ENCODE results near the gene MCRIP1.
"Not testable (repeated sequence)": the region's sequence is repeated elsewhere in the genome, so short reads cannot be mapped to it uniquely, and the experiment has no call there.

Gene MCRIP1

DNA sequence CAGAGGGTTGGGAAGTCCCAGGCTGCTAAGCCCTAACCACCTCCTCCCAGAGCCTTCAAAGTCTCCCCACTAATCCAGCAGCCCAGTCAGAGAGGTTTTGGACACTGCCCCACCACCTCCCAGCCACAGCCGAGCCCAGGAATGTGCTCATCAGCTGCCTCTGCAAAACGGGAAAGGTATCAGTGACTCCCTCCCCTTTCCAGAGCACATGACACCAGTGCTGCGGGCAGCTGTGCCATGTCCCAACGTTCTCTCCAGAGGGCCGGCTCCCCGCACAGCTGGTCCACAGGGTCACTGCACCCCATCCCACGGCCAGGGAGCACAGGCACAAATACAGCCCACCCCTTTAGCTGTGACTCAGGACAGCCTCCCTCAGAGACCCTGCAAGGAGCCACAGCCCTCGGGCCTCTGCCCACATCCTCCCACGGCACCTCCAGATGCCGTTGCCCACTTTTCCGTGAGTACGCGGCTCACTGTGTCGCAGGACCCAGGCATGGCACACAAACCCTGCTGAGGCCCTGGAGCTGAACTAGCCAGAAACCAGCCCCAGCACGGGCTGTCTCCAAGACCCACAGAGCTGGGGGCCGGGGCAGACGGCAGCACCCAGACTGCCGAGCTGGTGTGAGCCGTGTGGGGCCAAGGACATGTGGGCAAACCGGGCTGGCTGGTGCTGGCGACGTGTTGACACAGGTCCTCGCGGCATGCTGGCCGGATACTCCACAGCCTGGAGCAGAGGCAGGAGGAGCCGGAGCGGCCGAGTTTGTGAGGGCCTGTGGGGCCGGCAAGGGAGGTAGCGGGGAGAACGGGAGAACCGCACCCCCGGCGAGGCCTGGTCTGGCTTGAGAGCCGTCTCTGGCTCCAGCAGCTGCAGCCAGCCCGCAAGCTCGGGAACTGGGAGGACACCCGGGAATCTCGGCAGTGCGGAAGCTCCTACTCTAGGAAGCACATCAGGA is 8.0 kb upstream of the MCRIP1 start:
- DNase-seq (ENCODE audit: low spot score) = no peak

DNA sequence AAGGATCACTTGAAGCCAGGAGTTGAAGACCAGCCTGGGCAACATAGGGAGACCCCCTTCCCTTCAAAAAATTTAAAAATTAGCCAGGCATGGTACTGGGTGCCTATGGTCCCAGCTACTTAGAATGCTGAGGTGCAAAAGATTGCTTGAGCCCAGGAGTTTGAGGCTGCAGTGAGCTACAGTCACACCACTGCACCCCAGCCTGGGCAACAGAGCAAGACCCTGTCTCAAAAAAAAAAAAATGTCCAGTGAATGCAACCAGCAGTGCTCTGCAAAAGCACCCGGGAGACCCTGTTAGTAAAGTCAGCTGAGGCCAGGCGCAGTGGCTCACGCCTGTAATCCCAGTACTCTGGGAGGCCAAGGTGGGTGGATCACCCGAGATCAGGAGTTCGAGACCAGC is 7.0 kb upstream of the MCRIP1 start:
- DNase-seq (ENCODE audit: low spot score) = not testable (repeated sequence)

DNA sequence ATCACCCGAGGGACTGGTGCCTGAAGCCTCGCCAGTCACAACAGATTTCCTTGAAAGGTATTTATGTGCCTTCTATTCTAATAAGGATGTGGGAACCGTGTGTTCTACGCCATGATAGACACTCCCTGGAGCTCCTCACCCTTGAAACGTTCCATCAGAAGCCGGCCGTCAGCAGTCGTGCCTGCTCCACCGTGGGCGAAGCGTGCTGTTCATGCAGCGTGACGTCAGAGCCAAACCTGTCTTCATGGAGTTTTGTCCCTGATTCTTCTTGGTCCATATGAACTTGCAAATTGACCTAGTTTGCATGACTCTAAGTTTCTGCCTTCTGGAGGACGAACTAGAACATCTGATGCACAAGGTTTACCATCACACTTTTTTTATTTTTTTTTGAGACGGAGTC is 6.2 kb upstream of the MCRIP1 start:
- DNase-seq (ENCODE audit: low spot score) = no peak

DNA sequence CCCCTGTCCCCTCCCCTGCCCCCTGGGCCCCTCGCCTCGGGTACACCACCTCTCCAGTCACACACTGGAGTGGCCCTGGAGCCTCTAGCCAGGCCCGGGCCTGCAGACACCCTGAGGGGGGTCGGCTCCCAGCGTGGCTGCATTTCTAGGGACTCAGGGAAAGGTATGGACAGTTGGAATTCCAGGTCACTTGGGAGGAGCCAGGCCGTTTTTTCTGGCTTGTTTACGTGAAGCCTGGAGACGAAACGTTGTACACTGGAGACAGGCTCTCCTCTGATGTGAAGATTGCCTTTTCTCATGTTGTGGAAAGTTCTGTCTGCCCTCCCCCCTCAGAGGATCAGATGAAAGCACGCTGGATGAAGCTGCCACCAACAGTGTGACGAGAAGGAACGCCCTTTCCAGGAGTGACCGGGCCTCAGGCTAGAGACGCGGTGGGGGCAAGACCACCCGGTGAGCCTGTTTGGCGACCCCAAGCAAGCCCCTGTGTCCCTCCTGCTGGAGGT is 5.7 kb upstream of the MCRIP1 start:
- no peak for DNase-seq (ENCODE audit: low spot score)

DNA sequence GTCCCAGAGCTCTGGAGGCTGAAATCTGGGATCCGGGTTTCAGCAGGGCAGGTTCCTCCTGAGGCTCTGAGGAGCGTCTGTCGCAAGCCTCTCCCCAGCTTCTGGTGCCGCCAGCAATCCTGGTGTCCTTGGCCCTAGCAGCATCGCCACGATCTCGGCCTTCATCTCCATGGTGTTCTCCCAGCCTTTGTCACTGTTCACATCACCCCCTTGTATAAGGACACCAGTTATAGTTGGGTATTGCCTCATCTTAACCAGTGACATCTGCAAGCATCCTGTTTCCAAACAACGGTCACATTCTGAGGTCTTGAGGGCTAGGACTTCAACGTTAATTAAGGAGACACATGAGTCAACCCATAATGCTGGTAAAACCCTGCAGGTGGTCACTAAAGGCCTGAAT is 4.5 kb upstream of the MCRIP1 start:
- DNase-seq (ENCODE audit: low spot score) = no peak

- no peak for DNase-seq (ENCODE audit: low spot score)
These were observed 1.8 kb upstream of the MCRIP1 start, which contains the start of gene PPP1R27 for GRCh38 chr17:81834831-81835267. TSS of gene PPP1R27 (minus strand) at chr17:81835050. CDS start at chr17:81834953, 97 bp downstream.

DNA sequence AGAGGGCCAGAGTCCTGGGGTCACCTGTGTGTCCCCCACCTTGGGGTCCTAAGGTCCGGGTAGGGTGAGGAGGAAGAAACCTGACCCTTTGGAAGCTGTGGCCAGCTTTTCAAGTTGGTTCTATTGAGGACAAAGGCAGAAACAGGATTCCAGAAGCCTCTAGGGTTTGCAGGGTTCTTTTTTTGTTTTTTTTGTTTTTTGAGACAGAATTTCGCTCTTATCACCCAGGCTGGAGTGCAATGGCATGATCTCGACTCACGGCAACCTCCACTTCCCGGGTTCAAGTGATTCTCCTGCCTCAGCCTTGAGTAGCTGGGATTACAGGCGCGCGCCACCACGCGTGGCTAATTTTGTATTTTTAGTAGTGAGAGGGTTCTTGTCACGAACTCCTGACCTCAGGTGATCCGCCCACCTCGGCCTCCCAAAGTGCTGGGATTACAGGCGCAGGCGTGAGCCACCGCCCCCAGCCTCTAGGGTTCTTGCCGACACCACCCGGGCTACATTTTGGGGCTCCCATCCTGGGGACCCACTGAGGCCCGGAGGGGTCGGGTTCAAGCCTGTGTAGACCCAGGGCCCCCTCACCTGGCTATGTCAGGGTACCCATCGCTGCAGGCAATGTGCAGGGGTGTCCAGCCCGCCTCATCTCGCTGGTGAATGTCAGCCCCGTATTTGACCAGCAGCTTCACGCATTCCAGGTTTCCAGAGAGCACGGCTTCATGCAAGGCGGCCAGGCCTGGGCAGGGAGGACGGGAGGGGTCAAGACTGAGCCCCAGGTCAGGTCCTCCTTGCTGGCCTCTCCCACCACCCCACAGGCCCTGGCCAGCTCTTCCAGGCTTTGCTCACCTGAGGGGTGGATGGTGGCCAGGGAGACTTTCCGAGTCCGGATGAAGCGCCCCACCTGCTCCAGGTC is 1.1 kb upstream of the MCRIP1 start:
- no peak for DNase-seq (ENCODE audit: low spot score)

DNA sequence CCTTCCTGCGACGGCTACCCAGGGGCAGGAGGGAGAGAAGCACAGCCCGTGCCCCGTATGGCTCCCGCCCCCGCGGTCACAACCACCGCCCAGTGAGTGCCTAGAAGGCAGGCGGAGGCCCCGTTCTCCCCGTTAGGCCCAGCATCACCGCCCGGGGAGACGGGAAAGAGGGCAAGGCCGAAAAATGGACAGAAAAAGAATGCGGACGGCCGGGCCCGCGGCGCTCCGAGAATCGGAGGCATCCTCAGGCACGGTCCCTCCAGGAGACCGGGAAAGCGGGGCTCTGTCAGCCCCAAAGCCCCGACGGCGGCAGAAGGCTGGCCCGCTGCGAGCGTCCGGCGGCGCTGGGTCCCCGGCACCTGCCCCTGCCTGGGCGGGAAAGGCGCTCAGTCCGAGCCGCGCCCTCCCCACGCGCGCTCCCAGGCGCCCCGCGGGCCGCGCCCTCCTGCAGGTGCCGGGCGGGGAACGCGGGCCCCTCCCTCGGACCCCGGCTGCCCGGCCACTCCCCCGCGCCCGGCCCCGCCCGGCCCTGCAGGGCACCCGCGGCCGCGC is 407 bp downstream of the MCRIP1 start:
- DNase-seq (ENCODE audit: low spot score) = peak; percentile 83

GRCh38 chr17:81831957-81832607 is 1.0 kb downstream of the MCRIP1 start:
- DNase-seq (ENCODE audit: low spot score) = no peak

GRCh38 chr17:81831563-81831956 is 1.5 kb downstream of the MCRIP1 start:
- DNase-seq (ENCODE audit: low spot score) = no peak

DNA sequence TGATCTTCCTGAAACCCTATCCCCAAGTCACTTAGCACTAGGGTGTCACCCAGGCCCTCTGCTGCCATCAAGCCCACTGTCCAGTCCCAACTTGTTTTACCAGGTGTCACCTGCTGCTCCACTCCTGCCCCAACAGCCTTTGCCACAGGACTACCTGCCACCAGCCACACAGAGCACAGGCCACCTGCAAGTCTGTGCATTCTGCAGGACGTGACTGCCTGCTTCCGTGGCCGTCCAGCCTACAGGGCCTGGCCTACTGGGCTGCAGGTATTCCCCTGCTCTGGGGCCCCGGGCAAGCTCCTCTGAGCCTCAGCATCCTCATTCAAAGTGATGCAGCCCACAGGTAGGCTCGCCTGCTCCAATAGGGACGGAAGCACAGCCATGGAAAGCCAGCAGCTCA is 3.2 kb downstream of the MCRIP1 start:
- no peak for DNase-seq (ENCODE audit: low spot score)

DNA sequence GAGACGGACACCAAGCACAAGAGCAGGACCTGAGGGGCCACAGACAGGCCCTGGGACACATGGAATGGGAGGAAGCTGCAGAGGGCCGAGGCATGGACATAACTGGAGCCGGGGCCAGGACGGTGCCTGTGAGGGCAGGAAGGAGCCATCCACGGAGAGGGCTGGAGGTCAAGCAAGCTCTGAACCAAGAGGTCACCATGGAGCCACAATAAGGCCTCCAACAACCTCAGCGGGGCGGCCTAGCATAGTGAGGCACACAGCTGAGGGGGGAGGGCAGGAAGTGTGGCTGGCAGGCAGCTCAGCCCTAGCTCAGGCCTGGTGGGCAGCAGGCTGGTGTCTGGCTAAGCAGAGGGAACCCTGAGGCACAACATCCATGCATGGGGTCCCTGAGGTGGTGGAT is 4.4 kb downstream of the MCRIP1 start:
- DNase-seq (ENCODE audit: low spot score) = no peak

DNA sequence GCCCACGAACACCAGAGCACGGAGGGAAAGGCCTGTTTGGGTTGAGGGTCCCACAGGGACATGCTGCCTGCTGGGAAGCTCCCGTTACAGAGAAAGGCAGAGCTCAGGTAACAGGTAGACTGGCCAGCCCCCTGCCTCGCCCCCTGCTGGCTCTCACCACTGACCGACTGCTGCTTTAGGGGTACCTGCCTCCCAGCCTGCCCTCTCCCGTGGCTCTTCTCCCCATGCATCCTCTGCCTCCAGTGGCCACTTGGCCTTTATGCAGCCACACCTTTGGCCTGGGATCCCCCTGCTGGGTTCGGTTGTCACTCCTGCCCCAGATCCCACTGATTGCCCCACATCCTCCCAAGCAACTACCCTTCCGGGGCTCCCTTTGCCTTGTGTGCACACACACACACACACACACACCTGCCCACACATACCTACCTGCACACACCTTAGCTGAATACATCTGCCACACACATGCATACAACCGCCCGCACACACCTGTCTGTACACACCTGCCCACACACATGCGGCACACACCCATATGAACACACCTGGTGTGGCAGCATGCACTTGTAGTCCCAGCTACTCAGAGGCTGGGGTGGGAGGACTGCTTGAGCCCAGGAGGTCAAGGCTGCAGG is 7.1 kb downstream of the MCRIP1 start:
- DNase-seq (ENCODE audit: low spot score) = no peak

GRCh38 chr17:81824595-81824994 is 8.5 kb downstream of the MCRIP1 start:
- DNase-seq (ENCODE audit: low spot score) = no peak

GRCh38 chr17:81823820-81824550 is 9.1 kb downstream of the MCRIP1 start:
- DNase-seq (ENCODE audit: low spot score) = no peak

- DNase-seq (ENCODE audit: low spot score) = no peak
These were observed 9.9 kb downstream of the MCRIP1 start for GRCh38 chr17:81822996-81823819.

DNA sequence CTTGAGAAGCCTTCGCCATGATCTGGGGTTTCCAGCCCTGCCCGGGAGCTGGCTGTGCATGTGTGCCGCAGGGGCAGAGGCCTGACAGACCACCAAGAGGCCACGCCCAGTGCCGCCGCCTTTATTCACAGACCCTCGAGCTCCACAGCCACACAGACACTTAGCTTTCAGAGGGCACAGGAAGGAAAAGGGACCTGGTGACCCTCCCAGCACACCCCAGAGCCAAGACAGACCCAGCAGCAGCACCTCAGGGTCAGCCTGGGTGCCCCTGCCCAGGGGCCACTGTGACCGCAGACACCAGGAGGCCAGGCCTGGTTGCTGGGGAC is 10.8 kb downstream of the MCRIP1 start:
- no peak for DNase-seq (ENCODE audit: low spot score)

- DNase-seq (ENCODE audit: low spot score) = no peak
These were observed 11.3 kb downstream of the MCRIP1 start for GRCh38 chr17:81821603-81822311.

DNA sequence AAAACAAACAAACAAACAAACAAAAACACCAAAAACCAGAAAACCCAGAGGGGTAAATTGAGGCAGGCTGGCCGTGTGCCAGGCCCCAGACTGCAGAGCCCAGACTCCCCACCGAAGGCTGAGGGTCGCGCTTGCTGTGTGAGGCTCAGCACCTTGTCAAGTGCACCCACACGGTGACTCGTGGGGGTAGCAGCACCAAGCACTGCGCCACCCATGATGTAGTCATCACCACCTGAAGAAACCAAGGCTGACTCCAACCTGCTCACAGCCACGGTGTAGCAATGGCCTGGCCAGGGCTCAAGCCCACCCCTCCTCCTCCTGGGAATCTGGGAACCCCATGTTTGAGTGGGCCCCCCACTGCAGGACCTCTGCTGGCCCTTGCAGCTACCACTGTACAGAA is 11.9 kb downstream of the MCRIP1 start:
- no peak for DNase-seq (ENCODE audit: low spot score)

Data from ecto neural progenitor cell (in vitro differentiated cells).